BLaER1 (cell line): ENCODE data around the gene ZNRF3.
A peak's percentile ranks its signal among the peaks of the same experiment; 100 is the strongest.
"Not testable (repeated sequence)": the region's sequence is repeated elsewhere in the genome, so short reads cannot be mapped to it uniquely, and the experiment has no call there.

Experiments used
- H3K27ac ChIP-seq: shearing (Covaris generic); formaldehyde crosslinking; 2 replicates; pipeline ENCODE4 v1.8.1; 2022
- H3K27me3 ChIP-seq: shearing (Covaris generic); formaldehyde crosslinking; 2 replicates; pipeline ENCODE4 v1.8.1; 2022
- H3K36me3 ChIP-seq: shearing (Covaris generic); formaldehyde crosslinking; 2 replicates; pipeline ENCODE4 v1.8.1; 2022
- H3K4me1 ChIP-seq: shearing (Covaris generic); formaldehyde crosslinking; 2 replicates; pipeline ENCODE4 v1.8.1; 2022
- H3K4me2 ChIP-seq: shearing (Covaris generic); formaldehyde crosslinking; 2 replicates; pipeline ENCODE4 v1.8.1; 2022
- H3K4me3 ChIP-seq: shearing (Covaris generic); formaldehyde crosslinking; 2 replicates; pipeline ENCODE4 v1.8.1; 2022
- H3K9ac ChIP-seq: shearing (Covaris generic); formaldehyde crosslinking; 2 replicates; pipeline ENCODE4 v1.8.1; 2022
- H3K9me3 ChIP-seq: shearing (Covaris generic); formaldehyde crosslinking; 2 replicates; pipeline ENCODE4 v1.8.1; 2022
- H4K20me1 ChIP-seq: shearing (Covaris generic); formaldehyde crosslinking; 2 replicates; pipeline ENCODE4 v1.8.1; 2022
- Cebpa-rat ChIP-seq: shearing (Covaris generic); IDR thresholded peaks from 2 replicates; pipeline ENCODE4 v1.8.1; 2022

ZNRF3 gene

GRCh38 chr22:28905256-28905832 lies 22.0 kb downstream of the ZNRF3 start:
- Histone ChIP-seq H3K27me3 (no peaks in the 10 kb centered on the region), H3K27ac (no peak overlapping the region), H3K9me3 (no peaks in the 10 kb centered on the region), H3K4me3 (no peak overlapping the region), H3K4me1 (peaks cover 26% of the 10 kb centered on the region), H3K36me3 (no peaks in the 10 kb centered on the region), H3K4me2 (no peak overlapping the region), H4K20me1 (peaks cover 93% of the 10 kb centered on the region), H3K9ac (no peak overlapping the region)
- no peak for TF ChIP-seq Cebpa-rat

- Histone ChIP-seq H3K4me2 (no peak overlapping the region), H3K9ac (no peak overlapping the region), H3K36me3 (no peaks in the 10 kb centered on the region), H3K27me3 (no peaks in the 10 kb centered on the region), H3K9me3 (no peaks in the 10 kb centered on the region), H3K4me3 (no peak overlapping the region), H3K27ac (no peak overlapping the region), H3K4me1 (peaks cover 23% of the 10 kb centered on the region), H4K20me1 (peaks cover 93% of the 10 kb centered on the region)
- TF ChIP-seq Cebpa-rat = no peak
Measured at GRCh38 chr22:28906312-28906711, 22.9 kb downstream of the ZNRF3 start.

- peak overlapping the region; percentile 62 for H3K4me2 ChIP-seq
- H3K27ac ChIP-seq = no peak overlapping the region
Measured at GRCh38 chr22:28907311-28908008, 24.1 kb downstream of the ZNRF3 start.

GRCh38 chr22:28908810-28909209 lies 25.4 kb downstream of the ZNRF3 start:
- H3K9me3 ChIP-seq, H3K27me3 ChIP-seq, H3K4me2 ChIP-seq, H3K4me3 ChIP-seq, H3K27ac ChIP-seq, H3K36me3 ChIP-seq, H3K9ac ChIP-seq: not testable (repeated sequence)
- peaks cover 23% of the 10 kb centered on the region for H3K4me1 ChIP-seq
- H4K20me1 ChIP-seq = peaks cover 97% of the 10 kb centered on the region

More at GRCh38 chr22:28907311-28908008, 24.1 kb downstream of the ZNRF3 start:
- TF ChIP-seq Cebpa-rat = no peak
- H3K27me3 ChIP-seq = no peaks in the 10 kb centered on the region
- no peaks in the 10 kb centered on the region for H3K9me3 ChIP-seq
- H3K4me3 ChIP-seq = no peak overlapping the region
- no peak overlapping the region for H3K9ac ChIP-seq
- no peaks in the 10 kb centered on the region for H3K36me3 ChIP-seq
- H4K20me1 ChIP-seq = peaks cover 100% of the 10 kb centered on the region
- peaks cover 23% of the 10 kb centered on the region for H3K4me1 ChIP-seq

- Histone ChIP-seq H3K4me2 (no peak overlapping the region), H3K4me1 (peaks cover 19% of the 10 kb centered on the region), H3K4me3 (no peak overlapping the region), H3K9me3 (no peaks in the 10 kb centered on the region), H3K9ac (no peak overlapping the region), H3K27me3 (no peaks in the 10 kb centered on the region), H4K20me1 (peaks cover 96% of the 10 kb centered on the region), H3K27ac (no peak overlapping the region), H3K36me3 (no peaks in the 10 kb centered on the region)
- TF ChIP-seq Cebpa-rat = no peak
Measured at GRCh38 chr22:28909375-28909774, 26.0 kb downstream of the ZNRF3 start.

GRCh38 chr22:28910569-28911303 lies 27.4 kb downstream of the ZNRF3 start:
- Histone ChIP-seq H3K4me1 (peaks cover 17% of the 10 kb centered on the region), H3K9ac (no peak overlapping the region)

GRCh38 chr22:28911304-28911690 lies 27.9 kb downstream of the ZNRF3 start:
- H3K4me3 ChIP-seq = no peak overlapping the region
- H3K36me3 ChIP-seq = no peaks in the 10 kb centered on the region
- TF ChIP-seq Cebpa-rat = no peak
- H3K4me1 ChIP-seq = peaks cover 22% of the 10 kb centered on the region
- H3K27me3 ChIP-seq = no peaks in the 10 kb centered on the region
- H3K27ac ChIP-seq = no peak overlapping the region
- H3K9ac ChIP-seq = no peak overlapping the region
- no peaks in the 10 kb centered on the region for H3K9me3 ChIP-seq
- no peak overlapping the region for H3K4me2 ChIP-seq
- peaks cover 93% of the 10 kb centered on the region for H4K20me1 ChIP-seq

More at GRCh38 chr22:28910569-28911303, 27.4 kb downstream of the ZNRF3 start:
- TF ChIP-seq Cebpa-rat = no peak
- Histone ChIP-seq H3K4me2 (no peak overlapping the region), H3K9me3 (no peaks in the 10 kb centered on the region), H3K27me3 (no peaks in the 10 kb centered on the region), H3K27ac (no peak overlapping the region), H4K20me1 (peaks cover 93% of the 10 kb centered on the region), H3K4me3 (no peak overlapping the region), H3K36me3 (no peaks in the 10 kb centered on the region)

- no peak overlapping the region for H3K9ac ChIP-seq
- H3K36me3 ChIP-seq = no peaks in the 10 kb centered on the region
- no peaks in the 10 kb centered on the region for H3K27me3 ChIP-seq
- peaks cover 28% of the 10 kb centered on the region for H3K4me1 ChIP-seq
- H3K4me3 ChIP-seq = no peak overlapping the region
- no peak overlapping the region for H3K27ac ChIP-seq
- no peaks in the 10 kb centered on the region for H3K9me3 ChIP-seq
- peaks cover 93% of the 10 kb centered on the region for H4K20me1 ChIP-seq
- no peak for TF ChIP-seq Cebpa-rat
- H3K4me2 ChIP-seq = no peak overlapping the region
Measured at GRCh38 chr22:28911777-28912669, 28.7 kb downstream of the ZNRF3 start.

- Histone ChIP-seq H3K9ac (no peak overlapping the region), H4K20me1 (peaks cover 93% of the 10 kb centered on the region), H3K4me2 (no peak overlapping the region), H3K27ac (no peak overlapping the region), H3K36me3 (no peaks in the 10 kb centered on the region), H3K4me1 (peaks cover 34% of the 10 kb centered on the region), H3K4me3 (no peak overlapping the region), H3K9me3 (no peaks in the 10 kb centered on the region), H3K27me3 (no peaks in the 10 kb centered on the region)
- TF ChIP-seq Cebpa-rat = no peak
Measured at GRCh38 chr22:28914201-28914600, 30.8 kb downstream of the ZNRF3 start.
